Activated T-helper 1 cell treated with Interleukin-2 at 50 U/mL for 16 hours (primary cell): ENCODE measurements around the gene UROD.
"Not testable (repeated sequence)": the region's sequence is repeated elsewhere in the genome, so short reads cannot be mapped to it uniquely, and the experiment has no call there.

Experiments
- DNase-seq: peaks from one replicate; pipeline ENCODE4 v3.0.0-alpha.2; 2020; ENCODE audit warnings: low read depth

Gene UROD

GRCh38 chr1:45040297-45040696, 28.2 kb downstream of the UROD start:
- no peak for DNase-seq

- DNase-seq: no peak
Measured at GRCh38 chr1:45043094-45043493, 31.0 kb downstream of the UROD start.

GRCh38 chr1:45044916-45045315, 32.9 kb downstream of the UROD start:
- no peak for DNase-seq

GRCh38 chr1:45047032-45047431, 35.0 kb downstream of the UROD start:
- no peak for DNase-seq

GRCh38 chr1:45051005-45051772, 39.1 kb downstream of the UROD start:
- DNase-seq: no peak

GRCh38 chr1:45057542-45057941, 45.5 kb downstream of the UROD start:
- no peak for DNase-seq

- DNase-seq: no peak
Measured at GRCh38 chr1:45059829-45060228, 47.8 kb downstream of the UROD start.

- not testable (repeated sequence) for DNase-seq
Measured at GRCh38 chr1:45062463-45062862, 50.4 kb downstream of the UROD start.

- DNase-seq: no peak
Measured at GRCh38 chr1:45065083-45065482, 53.0 kb downstream of the UROD start.
